GM23338 (cell line): ENCODE data around the gene ZNF227.
"Not testable (repeated sequence)": the region's sequence is repeated elsewhere in the genome, so short reads cannot be mapped to it uniquely, and the experiment has no call there.

Source experiments
- CTCF ChIP-seq, 2 experiments: fragments of 200-600 bp in 1 of 2; sonication (generic) in 1 of 2; conservative IDR thresholded peaks; 2 replicates each; pipeline versions ENCODE4 v1.5.1 to v1.6.1; 2016 to 2017; ENCODE audit warnings: antibody characterized with exemption in 2 of 2, low read depth in 2 of 2, mild to moderate bottlenecking in 2 of 2, moderate library complexity in 1 of 2
- EZH2phosphoT487 ChIP-seq: fragments of 200-600 bp; sonication (generic); IDR thresholded peaks from one replicate; pipeline ENCODE4 v1.8.1; 2018; ENCODE audit warnings: antibody characterized with exemption; ENCODE audit not compliant: unreplicated experiment

GRCh38 chr19:44220761-44221160, 8.4 kb downstream of the ZNF227 start:
- TF ChIP-seq CTCF (conservative IDR thresholded peaks at IDR 0.05; ENCODE audit: low read depth in 2 of 2); EZH2phosphoT487: not testable (repeated sequence)
